H1 (cell line): ENCODE measurements around the gene PLA2G4D.

Experiments used
- CHD2 ChIP-seq: IDR thresholded peaks from 2 replicates; pipeline ENCODE4 v1.6.1; 2012; ENCODE audit warnings: low read length, improper control_type of control experiment
- POLR2A ChIP-seq, 2 experiments: IDR thresholded peaks; 1 replicate in 1 of 2; 2 replicates in 1 of 2; pipeline ENCODE4 v1.6.1; 2011; ENCODE audit warnings: low read depth in 2 of 2, low read length in 2 of 2, mild to moderate bottlenecking in 2 of 2; ENCODE audit errors: control extremely low read depth in 1 of 2
- SUZ12 ChIP-seq: fragments of 200-600 bp; sonication (generic); IDR thresholded peaks from 2 replicates; pipeline ENCODE4 v1.6.1; 2012; ENCODE audit warnings: mild to moderate bottlenecking, inconsistent platforms, low read length, moderate library complexity, mixed read lengths
- TCF12 ChIP-seq: IDR thresholded peaks from 2 replicates; pipeline ENCODE4 v1.6.1; 2011; ENCODE audit warnings: low read depth, mild to moderate bottlenecking, low read length
- TF ChIP-seq, protein P1 (sequence below), 3 experiments: IDR thresholded peaks; 1 replicate in 2 of 3; 2 replicates in 1 of 3; pipeline versions ENCODE4 v1.5.1 to v1.6.1; 2011; ENCODE audit warnings: low read length in 3 of 3, mild to moderate bottlenecking in 3 of 3, inconsistent platforms in 2 of 3, low read depth in 1 of 3, moderate library complexity in 1 of 3; ENCODE audit not compliant: insufficient read depth in 1 of 3; ENCODE audit errors: control extremely low read depth in 1 of 3

DNA sequence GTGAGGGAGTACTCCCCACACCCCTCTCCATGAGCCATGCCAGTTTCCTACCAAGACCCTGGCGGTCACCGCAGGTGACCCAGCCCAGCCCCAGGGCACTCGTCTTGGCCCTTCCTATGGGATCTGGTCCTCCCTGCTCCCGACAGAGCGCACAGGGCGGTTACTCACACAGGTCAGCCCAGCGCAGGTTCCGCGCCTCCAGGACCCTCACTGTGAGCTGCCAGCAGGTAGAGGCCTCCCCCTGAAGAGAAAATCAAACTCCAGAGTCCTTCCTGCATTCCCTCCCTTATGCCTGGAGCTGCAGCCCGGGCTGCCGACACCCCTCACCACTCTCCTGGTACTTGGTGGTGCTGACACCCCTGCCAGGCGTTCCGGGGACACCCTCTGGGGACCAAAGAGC lies 6.9 kb downstream of the PLA2G4D start:
- TF ChIP-seq SUZ12: no peak
- no peak for TF ChIP-seq POLR2A (IDR thresholded peaks at IDR 0.05; ENCODE audit: control extremely low read depth in 1 of 2, low read depth in 2 of 2, low read length in 2 of 2)
- TF ChIP-seq, protein P1, sequence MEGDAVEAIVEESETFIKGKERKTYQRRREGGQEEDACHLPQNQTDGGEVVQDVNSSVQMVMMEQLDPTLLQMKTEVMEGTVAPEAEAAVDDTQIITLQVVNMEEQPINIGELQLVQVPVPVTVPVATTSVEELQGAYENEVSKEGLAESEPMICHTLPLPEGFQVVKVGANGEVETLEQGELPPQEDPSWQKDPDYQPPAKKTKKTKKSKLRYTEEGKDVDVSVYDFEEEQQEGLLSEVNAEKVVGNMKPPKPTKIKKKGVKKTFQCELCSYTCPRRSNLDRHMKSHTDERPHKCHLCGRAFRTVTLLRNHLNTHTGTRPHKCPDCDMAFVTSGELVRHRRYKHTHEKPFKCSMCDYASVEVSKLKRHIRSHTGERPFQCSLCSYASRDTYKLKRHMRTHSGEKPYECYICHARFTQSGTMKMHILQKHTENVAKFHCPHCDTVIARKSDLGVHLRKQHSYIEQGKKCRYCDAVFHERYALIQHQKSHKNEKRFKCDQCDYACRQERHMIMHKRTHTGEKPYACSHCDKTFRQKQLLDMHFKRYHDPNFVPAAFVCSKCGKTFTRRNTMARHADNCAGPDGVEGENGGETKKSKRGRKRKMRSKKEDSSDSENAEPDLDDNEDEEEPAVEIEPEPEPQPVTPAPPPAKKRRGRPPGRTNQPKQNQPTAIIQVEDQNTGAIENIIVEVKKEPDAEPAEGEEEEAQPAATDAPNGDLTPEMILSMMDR (IDR thresholded peaks at IDR 0.05; ENCODE audit: control extremely low read depth in 1 of 3, insufficient read depth in 1 of 3, low read depth in 1 of 3, low read length in 3 of 3): no peak
- no peak for TF ChIP-seq CHD2
- no peak for TF ChIP-seq TCF12
